Upper lobe of left lung (tissue), 6 donors: Measurements from ENCODE around the gene ALKBH8. TPM values are rescaled to one million over a fixed set of nuclear protein-coding genes. Genes with fewer than 3 reads are reported as not detected.

Experiments used
- ATAC-seq, 2 donors: fragments of 200-7000 bp; cut with Tn5 transposase; one replicate each; pipeline ENCODE4 v1.9.1; 2022; ENCODE audit warnings: mild to moderate bottlenecking in 2 of 2, moderate library complexity in 2 of 2; ENCODE audit not compliant: low FRiP score in 2 of 2
- DNase-seq, 2 donors: peaks; one replicate each; pipeline ENCODE4 v3.0.0-alpha.2; 2019 to 2020
- H3K27ac ChIP-seq, 4 donors: fragments of 200-600 bp; sonication (generic); one replicate each; pipeline ENCODE4 v1.5.1; 2016 to 2019
- H3K27me3 ChIP-seq, 4 donors: fragments of 200-600 bp; sonication (generic); one replicate each; pipeline ENCODE4 v1.5.1; 2017 to 2019
- H3K36me3 ChIP-seq, 4 donors: fragments of 200-600 bp; sonication (generic); one replicate each; pipeline ENCODE4 v1.5.1; 2016 to 2019
- H3K4me1 ChIP-seq, 4 donors: fragments of 200-600 bp; sonication (generic); one replicate each; pipeline ENCODE4 v1.5.1; 2018 to 2019
- H3K4me3 ChIP-seq, 4 donors: fragments of 200-600 bp; sonication (generic); one replicate each; pipeline ENCODE4 v1.5.1; 2017 to 2019; ENCODE audit warnings: mild to moderate bottlenecking in 2 of 4, moderate library complexity in 1 of 4
- H3K9me3 ChIP-seq, 4 donors: fragments of 200-600 bp; sonication (generic); one replicate each; pipeline ENCODE4 v1.5.1; 2018 to 2019
- CTCF ChIP-seq, 6 experiments: fragments of 450-650 bp in 4 of 6; fragments of 200-600 bp in 2 of 6; sonication (generic) in 2 of 6; IDR thresholded peaks; one replicate each; pipeline ENCODE4 v1.5.1; 2016 to 2019; ENCODE audit warnings: antibody characterized with exemption in 6 of 6
- EP300 ChIP-seq, 4 donors: sonication (generic); formaldehyde crosslinking; IDR thresholded peaks; one replicate each; pipeline ENCODE4 v1.5.1; 2017; ENCODE audit warnings: antibody characterized with exemption in 4 of 4, control low read depth in 2 of 4
- POLR2A ChIP-seq, 4 donors: fragments of 450-650 bp; IDR thresholded peaks; one replicate each; pipeline ENCODE4 v1.5.1; 2016 to 2017; ENCODE audit warnings: antibody characterized with exemption in 4 of 4, mild to moderate bottlenecking in 2 of 4
- POLR2AphosphoS5 ChIP-seq, 2 donors: sonication (generic); formaldehyde crosslinking; IDR thresholded peaks; one replicate each; pipeline ENCODE4 v1.5.1; 2017; ENCODE audit warnings: antibody characterized with exemption in 2 of 2
- WGBS, 2 donors: methylation state at CpG; one replicate each; pipeline ENCODE4 v1.1.5; 2017 to 2018; 5-methylcytosine and 5-hydroxymethylcytosine counted together
- total RNA-seq, 6 donors: library from RNA; depleted of rRNA in 4 of 6; stranded (reverse); fragments of >200 nt in 4 of 6; gene quantifications; one replicate each; pipeline versions ENCODE4 v1.1.0 to v1.2.1, GENCODE V29; 2016 to 2021
- donor health status: DM: no; HTN: no; CAD: no; lungs with moderate emphysema.
- donor health status: DM: no; HTN: yes; CAD: no; lungs with severe emphysema.

Gene ALKBH8
- total RNA-seq, 6 donors from 2014 or later: 2.1 to 10.9 (median 6.5) TPM

DNA sequence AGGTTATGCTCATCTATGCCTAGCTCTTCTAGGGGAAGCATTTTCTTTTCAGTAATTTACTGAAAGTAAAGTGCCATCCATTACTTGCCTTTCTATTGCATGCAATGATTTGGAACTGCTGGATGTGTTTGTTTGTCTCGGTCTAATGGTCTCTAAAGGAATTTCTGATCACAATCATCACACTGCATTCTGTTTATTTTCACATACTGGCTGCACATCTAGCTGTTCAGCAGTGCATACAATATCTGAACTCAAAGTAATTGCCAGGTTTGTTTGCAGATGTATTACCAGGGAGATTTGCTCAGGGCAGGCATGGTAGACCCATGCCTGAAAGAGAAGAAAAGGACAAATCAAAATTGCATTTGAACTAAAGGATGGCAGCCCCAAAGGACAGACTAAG, 71.5 kb downstream of the ALKBH8 start:
- 61 to 89% methylated on average over 1 of the region's 1 CpG for WGBS, 2 donors

DNA sequence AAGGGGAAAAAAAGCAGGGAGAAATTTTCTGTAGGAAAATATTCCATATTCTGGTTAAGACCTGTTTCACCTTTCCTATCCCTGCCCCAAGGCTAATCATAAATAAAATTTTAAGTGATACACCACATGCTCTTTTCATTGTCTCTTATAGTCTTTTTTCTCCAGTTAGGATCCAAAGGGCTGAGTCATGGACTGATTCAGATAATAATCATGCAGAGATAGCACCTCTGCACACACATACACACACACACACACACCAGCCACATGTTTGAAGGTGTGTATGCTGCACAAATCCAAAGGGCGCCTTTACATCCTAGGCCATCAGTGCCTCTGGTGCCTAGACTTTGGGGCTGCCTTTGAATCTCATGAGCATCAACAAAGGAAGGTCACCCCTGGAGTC, 72.4 kb downstream of the ALKBH8 start:
- H3K27me3 ChIP-seq: no peaks in the 10 kb centered on the region
- ATAC-seq: no peak
- H3K9me3 ChIP-seq: no peaks in the 10 kb centered on the region
- H3K4me3 ChIP-seq: no peak overlapping the region
- no peaks in the 10 kb centered on the region for H3K36me3 ChIP-seq
- no peak overlapping the region for H3K27ac ChIP-seq
- 82 to 96% methylated on average over 1 of the region's 1 CpG for WGBS, 2 donors
- no peaks in the 10 kb centered on the region for H3K4me1 ChIP-seq
- DNase-seq: no peak
- TF ChIP-seq POLR2AphosphoS5 (IDR thresholded peaks at IDR 0.05): no peak
- no peak for TF ChIP-seq EP300 (IDR thresholded peaks at IDR 0.05)
- no peak for TF ChIP-seq CTCF (IDR thresholded peaks at IDR 0.05)
- no peak for TF ChIP-seq POLR2A (IDR thresholded peaks at IDR 0.05)

More for the DNA sequence above, 71.5 kb downstream of the ALKBH8 start:
- no peak overlapping the region for H3K27ac ChIP-seq
- H3K9me3 ChIP-seq: no peaks in the 10 kb centered on the region
- DNase-seq (no peak), ATAC-seq (no peak)
- no peaks in the 10 kb centered on the region for H3K27me3 ChIP-seq
- no peak overlapping the region for H3K4me3 ChIP-seq
- H3K36me3 ChIP-seq: no peaks in the 10 kb centered on the region
- no peaks in the 10 kb centered on the region for H3K4me1 ChIP-seq
- TF ChIP-seq EP300 (IDR thresholded peaks at IDR 0.05) (no peak), CTCF (IDR thresholded peaks at IDR 0.05) (no peak), POLR2A (IDR thresholded peaks at IDR 0.05) (no peak), POLR2AphosphoS5 (IDR thresholded peaks at IDR 0.05) (no peak)

GRCh38 chr11:107490836-107491235, 74.7 kb downstream of the ALKBH8 start:
- Histone ChIP-seq H3K9me3 (no peaks in the 10 kb centered on the region), H3K36me3 (no peaks in the 10 kb centered on the region), H3K4me3 (no peak overlapping the region), H3K27me3 (no peaks in the 10 kb centered on the region), H3K27ac (no peak overlapping the region), H3K4me1 (no peaks in the 10 kb centered on the region)
- 95% methylated on average over 2 of the region's 2 CpGs for WGBS, 2 donors
- DNase-seq: no peak
- no peak for ATAC-seq
- TF ChIP-seq POLR2A (IDR thresholded peaks at IDR 0.05) (no peak), EP300 (IDR thresholded peaks at IDR 0.05) (no peak), CTCF (IDR thresholded peaks at IDR 0.05) (no peak), POLR2AphosphoS5 (IDR thresholded peaks at IDR 0.05) (no peak)

GRCh38 chr11:107482234-107482633, 83.3 kb downstream of the ALKBH8 start:
- DNase-seq (no peak), ATAC-seq (no peak)
- TF ChIP-seq CTCF (IDR thresholded peaks at IDR 0.05) (no peak), EP300 (IDR thresholded peaks at IDR 0.05) (no peak), POLR2AphosphoS5 (IDR thresholded peaks at IDR 0.05) (no peak), POLR2A (IDR thresholded peaks at IDR 0.05) (no peak)
- Histone ChIP-seq H3K27me3 (no peaks in the 10 kb centered on the region), H3K9me3 (no peaks in the 10 kb centered on the region), H3K27ac (no peak overlapping the region), H3K4me3 (no peak overlapping the region), H3K4me1 (no peaks in the 10 kb centered on the region), H3K36me3 (no peaks in the 10 kb centered on the region)

DNA sequence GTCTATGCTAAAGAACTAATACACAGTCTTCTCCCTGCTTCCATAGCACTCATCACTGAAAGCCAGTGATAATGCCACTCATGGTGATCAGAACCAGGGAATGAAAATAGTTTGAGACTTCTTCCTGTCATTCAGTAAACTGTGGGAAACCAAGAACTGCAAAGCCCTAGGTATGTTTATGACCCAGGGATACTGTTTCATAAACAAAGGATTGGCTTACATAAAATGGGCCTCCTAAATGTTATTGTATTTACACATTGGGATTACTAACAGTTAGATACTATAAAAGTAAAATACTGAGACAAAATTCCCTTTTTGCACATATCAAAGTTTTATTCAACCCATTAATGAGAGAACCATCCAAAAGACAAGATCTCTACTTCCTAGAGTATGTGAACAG, 86.6 kb downstream of the ALKBH8 start:
- Histone ChIP-seq H3K4me1 (no peaks in the 10 kb centered on the region), H3K27ac (no peak overlapping the region), H3K4me3 (no peak overlapping the region), H3K36me3 (no peaks in the 10 kb centered on the region), H3K9me3 (no peaks in the 10 kb centered on the region), H3K27me3 (no peaks in the 10 kb centered on the region)
- TF ChIP-seq POLR2AphosphoS5 (IDR thresholded peaks at IDR 0.05) (no peak), POLR2A (IDR thresholded peaks at IDR 0.05) (no peak), EP300 (IDR thresholded peaks at IDR 0.05) (no peak), CTCF (IDR thresholded peaks at IDR 0.05) (no peak)
- ATAC-seq (no peak), DNase-seq (no peak)
